COLO829 (cell line): ENCODE data around the gene MAD1L1.
"Not testable (repeated sequence)": the region's sequence is repeated elsewhere in the genome, so short reads cannot be mapped to it uniquely, and the experiment has no call there.

Source experiments
- DNase-seq: peaks from one replicate; pipeline ENCODE4 v3.0.0; 2012; ENCODE audit warnings: low spot score

Gene MAD1L1

GRCh38 chr7:1985936-1986335 lies 246.8 kb downstream of the MAD1L1 start:
- DNase-seq, result no peak

GRCh38 chr7:1985042-1985441 lies 247.7 kb downstream of the MAD1L1 start:
- DNase-seq, result no peak

DNA sequence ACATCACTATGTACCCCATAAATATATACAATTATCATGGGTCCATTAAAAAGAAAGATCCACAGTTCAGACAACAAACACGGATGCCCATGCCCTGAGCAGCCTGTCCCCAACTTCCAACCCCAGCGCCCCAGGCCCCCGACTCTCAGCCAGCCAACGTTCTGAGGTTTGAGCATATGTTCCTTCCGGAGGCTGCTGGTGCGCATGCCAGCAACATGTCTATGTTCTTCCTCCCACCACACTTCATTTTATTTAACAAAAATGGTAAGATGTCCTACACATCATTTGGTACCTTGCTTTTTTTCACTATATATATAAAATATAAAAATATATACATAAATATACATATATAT lies 250.9 kb downstream of the MAD1L1 start:
- DNase-seq, result no peak

- no peak for DNase-seq
Observed at GRCh38 chr7:1981201-1981877, 251.4 kb downstream of the MAD1L1 start.

GRCh38 chr7:1979591-1980560 lies 252.9 kb downstream of the MAD1L1 start:
- no peak for DNase-seq

DNA sequence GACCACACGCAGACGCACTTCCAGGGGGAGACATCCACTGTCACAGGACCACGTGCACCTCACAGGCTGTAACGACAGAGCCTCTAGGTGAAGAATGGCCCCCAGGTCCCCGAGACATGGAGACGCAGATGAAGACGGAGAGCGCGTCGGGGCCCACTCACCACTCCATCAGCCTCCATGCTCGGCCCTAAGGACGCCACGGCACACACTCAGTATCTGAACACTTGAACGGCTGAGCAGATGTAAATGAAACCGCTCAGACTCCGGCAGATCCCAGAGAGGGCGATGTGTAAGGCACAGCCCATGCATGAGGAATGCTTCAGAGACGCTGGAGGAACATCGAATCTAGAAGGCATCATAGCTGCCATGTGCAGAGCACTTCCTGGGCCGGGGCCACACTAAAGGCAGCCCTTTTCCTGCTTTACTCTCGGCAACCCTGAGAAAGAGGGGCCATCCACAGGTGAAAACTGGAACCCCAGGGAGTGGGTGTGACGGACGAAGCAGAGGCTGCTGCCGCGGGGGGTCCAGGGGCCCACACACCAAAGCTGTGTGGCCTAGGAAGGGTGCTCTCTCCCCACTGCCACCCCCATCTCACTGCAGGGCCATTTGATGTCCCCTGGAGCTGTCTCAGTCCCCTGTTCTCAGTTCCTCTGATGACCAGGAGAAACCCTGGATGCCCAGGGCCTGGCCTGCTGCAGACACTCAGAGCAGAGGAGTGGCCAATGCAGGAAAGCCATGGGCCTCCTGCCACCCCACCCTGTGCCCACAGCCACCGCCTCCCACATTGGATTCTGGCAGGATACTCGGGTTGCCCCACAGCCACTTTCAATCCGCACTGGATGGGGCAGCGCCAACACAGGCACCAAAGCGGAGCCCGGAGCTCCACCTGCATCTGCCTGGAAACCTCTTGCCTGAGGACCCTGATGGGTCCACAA lies 253.8 kb downstream of the MAD1L1 start:
- no peak for DNase-seq

DNA sequence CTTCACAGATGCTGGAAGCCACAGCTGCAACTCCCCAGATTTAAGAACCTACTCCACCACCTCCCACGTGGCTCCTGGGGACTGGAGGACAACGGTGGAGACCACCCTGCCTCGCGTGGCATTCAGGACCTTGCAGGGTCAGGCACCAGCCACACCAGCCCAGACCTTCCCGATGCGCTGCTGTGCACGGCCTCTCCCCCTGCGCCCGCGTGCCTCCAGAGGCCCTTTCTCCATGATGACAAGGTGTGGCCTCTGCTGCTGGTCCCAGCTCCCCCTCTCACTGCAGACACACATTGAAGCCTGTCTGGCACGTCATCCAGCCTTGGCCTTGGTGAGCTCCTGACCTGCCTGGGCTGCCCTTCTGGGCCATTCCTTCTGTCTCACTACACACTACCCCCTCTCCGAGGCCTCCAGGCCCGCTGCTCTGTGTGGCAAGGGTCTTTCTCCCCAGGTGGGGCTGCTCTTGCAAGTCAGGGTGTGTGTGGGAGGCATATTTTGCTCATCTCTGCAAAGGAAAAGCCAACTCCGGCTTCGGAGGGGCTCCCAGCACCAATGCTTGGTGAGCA lies 254.8 kb downstream of the MAD1L1 start:
- DNase-seq, result no peak

- DNase-seq, result no peak
Observed at GRCh38 chr7:1977059-1977875, 255.5 kb downstream of the MAD1L1 start.

- DNase-seq, result not testable (repeated sequence)
Observed at GRCh38 chr7:1976521-1976920, 256.2 kb downstream of the MAD1L1 start.

DNA sequence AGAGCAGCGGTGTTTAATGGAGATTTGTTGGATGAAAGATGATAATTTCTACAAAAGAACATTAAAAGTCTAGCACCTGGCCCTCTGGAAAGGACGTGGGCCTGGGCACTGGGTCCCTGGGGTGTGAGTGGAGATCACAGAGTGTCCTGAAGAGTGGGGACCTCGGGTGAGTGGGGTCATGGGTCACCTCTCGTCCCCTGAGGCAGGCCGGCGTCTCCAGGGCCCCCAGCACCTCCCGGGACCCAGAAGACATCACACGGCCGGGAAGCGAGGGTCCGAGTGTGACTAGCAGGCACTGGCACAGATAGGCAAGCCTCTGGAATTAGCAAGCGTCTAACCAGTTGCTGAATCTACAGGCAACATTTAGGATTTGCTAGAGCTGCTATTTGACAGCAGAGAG lies 257.2 kb downstream of the MAD1L1 start:
- DNase-seq, result no peak

DNA sequence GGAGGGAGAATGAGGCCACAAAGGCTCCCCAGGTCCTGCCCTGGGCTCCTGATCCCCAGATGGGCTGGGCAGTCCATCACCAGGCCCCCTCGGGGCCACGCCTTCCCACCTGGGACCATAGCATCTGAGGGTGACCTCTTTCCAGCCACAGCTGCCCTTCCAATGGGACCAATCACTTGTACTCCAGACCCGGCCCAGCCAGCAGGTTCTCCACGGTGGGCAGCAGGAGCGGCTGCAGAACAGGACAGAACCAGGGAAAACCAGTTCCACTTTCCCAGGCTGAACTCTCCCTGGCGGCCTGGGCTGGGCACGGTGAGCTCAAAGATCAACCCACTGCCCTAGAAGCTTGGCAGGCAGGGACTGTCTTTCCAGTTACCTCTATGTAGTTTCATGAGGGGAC lies 257.6 kb downstream of the MAD1L1 start:
- DNase-seq, result no peak

GRCh38 chr7:1974290-1975101 lies 258.2 kb downstream of the MAD1L1 start:
- no peak for DNase-seq

DNA sequence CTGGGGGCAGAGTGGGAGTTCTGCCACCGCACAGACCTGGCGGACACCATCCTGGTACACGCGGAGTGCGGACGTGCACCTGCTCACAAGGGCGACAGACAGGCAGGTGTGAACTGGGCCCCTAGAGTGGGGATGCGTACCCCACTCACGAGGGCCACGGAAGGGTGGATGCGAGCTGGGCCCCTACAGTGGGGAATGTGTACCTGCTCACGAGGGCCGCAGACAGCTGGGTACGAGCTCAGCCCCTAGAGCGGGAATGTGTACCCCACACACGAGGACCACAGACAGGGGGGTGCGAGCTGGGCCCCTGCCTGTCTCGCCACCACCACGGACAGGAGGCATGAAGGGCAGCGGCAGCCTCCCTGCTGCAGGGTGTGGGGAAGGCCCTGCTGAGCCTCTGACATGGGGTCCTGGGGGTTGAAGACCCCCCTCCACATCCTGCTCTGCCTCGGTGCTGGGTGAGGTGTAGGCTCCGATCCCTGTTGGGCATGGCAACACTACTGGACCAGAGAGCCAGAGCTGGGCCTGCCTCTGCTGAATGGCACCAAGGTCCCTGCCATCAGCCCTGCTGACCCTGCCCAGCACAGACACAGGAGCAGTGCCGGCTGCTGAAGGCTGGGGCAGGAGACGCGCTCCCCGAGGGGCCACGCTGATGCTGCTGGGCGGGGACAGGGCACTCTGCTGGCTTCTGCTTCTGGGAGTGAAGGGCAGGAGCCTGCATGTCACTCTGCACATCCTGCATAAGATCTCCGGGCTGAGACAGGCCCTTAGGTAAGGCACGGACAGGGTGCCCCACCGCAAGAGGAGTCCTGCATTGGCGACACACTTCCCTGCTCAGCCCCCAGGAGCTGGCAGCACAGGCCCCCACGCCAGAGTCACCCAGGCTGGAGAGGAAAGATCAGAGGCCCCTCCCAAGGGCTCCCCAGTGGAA lies 259.2 kb downstream of the MAD1L1 start:
- no peak for DNase-seq

- DNase-seq, result no peak
Observed at GRCh38 chr7:1972744-1973143, 260.0 kb downstream of the MAD1L1 start.

DNA sequence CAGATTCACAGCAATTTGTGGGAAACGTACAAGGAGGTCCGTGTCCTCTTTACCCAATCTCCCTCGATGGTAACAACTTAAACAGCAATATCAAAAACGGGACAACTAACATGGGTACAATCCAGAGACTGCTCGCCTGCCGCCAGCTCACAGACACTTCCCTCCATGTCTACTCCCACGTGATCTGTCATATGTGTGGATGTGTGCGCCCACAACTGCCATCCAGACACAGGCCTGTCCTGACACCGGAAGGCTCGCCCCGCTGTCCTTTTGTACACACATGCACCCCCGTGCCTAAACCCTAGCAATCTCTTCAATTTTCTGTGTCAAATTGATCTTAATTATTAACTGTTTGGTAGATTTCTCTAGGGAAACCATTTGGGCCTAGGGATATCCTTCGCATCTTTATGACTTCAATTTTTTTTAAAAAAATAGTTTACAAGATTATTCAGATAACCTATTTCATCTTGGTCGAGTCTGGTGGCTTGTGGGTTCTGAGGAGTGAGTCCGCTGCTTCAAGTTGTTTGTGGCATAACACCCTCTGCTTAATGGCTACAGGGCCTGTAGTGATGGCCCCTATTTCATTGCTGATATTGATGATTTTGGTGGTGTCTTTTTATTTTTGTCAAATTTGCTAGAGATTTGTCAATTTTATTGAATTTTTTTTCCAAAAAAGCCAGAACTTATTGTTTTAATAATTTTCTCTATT lies 260.6 kb downstream of the MAD1L1 start:
- no peak for DNase-seq

DNA sequence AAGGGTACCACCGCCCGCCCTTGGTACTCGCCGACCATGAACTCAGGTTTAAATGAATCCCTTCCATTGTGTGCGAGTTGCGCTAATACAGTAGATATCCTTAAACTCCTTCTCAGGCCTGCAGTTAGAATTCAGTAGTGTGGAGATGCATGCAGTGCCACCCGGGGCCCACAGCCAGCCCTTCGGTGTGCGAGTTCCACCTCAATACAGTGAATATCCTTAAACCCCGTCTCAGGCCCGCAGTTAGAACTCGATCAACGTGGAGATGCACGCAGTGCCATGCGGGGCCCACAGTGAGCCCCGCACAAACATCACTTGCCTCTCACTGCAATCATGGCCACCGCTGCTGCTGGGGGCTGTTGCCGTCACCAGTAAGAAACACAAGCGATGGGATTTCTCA lies 261.9 kb downstream of the MAD1L1 start:
- no peak for DNase-seq

DNA sequence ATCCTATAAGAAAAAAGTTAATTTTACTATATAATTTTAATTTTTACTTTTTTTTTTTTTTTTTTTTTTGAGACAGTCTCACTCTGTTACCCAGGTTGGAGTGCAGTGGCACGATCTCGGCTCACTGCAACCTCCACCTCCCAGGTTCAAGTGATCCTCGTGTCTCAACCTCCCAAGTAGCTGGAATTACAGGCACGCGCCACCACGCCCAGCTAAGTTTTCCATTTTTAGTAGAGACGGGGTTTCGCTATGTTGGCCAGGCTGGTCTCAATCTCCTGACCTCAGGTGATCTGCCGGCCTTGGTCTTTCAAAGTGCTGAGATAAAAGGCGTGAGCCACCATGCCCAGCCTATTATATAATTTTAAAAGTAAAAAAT lies 262.5 kb downstream of the MAD1L1 start:
- not testable (repeated sequence) for DNase-seq

DNA sequence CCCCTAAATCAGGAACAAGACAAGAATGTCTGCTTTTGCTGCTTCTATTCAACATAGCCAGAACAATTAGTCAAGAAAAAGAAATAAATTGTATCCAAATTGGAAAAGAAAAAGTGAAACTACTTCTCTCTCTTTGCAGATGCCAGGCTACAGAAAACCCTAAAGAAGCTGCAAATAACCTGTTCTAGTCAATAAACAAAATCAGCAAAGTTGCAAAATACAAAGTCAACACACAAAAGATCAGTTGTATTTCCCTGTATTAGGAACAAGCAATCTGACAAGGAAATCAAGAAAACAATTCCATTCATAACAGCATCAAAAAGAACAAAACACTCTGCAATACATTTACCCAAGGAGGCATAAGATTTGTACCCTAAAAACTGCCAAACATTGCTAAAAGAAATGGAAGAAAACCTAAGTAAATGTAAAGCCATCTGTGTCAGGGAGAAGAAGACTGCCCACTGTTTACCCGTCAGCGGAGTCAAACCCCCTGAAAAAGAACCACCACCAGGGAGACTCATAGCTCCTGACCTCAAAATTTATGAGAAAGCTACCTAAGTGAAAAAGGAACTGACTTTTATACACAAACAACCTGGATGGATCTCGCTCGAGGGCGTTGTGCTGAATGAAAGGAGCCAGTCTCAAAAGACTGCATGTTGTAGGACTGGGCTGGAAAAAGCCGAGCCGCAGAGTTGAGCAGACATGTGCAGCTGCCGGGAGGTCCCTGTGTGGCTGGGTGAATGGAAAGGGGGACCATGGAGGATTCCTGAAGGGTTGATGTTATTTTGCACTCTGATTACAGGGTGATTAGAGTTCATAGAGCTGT lies 263.1 kb downstream of the MAD1L1 start:
- DNase-seq, result no peak
